Endothelial cell (in vitro differentiated cells): Measurements from ENCODE around the gene CCT7. TPM values are rescaled to one million over a fixed set of nuclear protein-coding genes. Genes with fewer than 3 reads are reported as not detected.
A peak's percentile ranks its signal among the peaks of the same experiment; 100 is the strongest.

Source experiments
- DNase-seq: peaks from one replicate; pipeline ENCODE4 v3.0.0; 2021; ENCODE audit warnings: low spot score
- H3K27ac Mint-ChIP-seq: one replicate; pipeline ENCODE4 v1.8.0; 2021; ENCODE audit warnings: mixed read lengths, inconsistent platforms; ENCODE audit not compliant: unreplicated experiment
- H3K27me3 Mint-ChIP-seq: one replicate; pipeline ENCODE4 v1.8.0; 2021; ENCODE audit warnings: mild to moderate bottlenecking, moderate library complexity, mixed read lengths, inconsistent platforms; ENCODE audit not compliant: unreplicated experiment
- H3K36me3 Mint-ChIP-seq: one replicate; pipeline ENCODE4 v1.8.0; 2021; ENCODE audit warnings: mild to moderate bottlenecking, low read depth, mixed read lengths, inconsistent platforms; ENCODE audit not compliant: unreplicated experiment
- H3K4me1 Mint-ChIP-seq: one replicate; pipeline ENCODE4 v1.8.0; 2021; ENCODE audit warnings: mild to moderate bottlenecking, mixed read lengths, inconsistent platforms; ENCODE audit not compliant: unreplicated experiment
- H3K4me3 Mint-ChIP-seq: one replicate; pipeline ENCODE4 v1.8.0; 2021; ENCODE audit warnings: mild to moderate bottlenecking, mixed read lengths, inconsistent platforms; ENCODE audit not compliant: unreplicated experiment
- H3K9me3 Mint-ChIP-seq: one replicate; pipeline ENCODE4 v1.8.0; 2021; ENCODE audit warnings: mixed read lengths, inconsistent platforms; ENCODE audit not compliant: unreplicated experiment
- total RNA-seq: library from RNA; stranded (reverse); fragmentation: NEBNext Ultra II Directional; extraction: Animal tissue kit (Norgen Biotek cat#: 25700); gene quantifications from one replicate; pipeline ENCODE4 v1.2.1, GENCODE V29; 2021; ENCODE audit not compliant: unreplicated experiment
- TF ChIP-seq, protein P1 (sequence below): fragments of 200-600 bp; sonication (generic); IDR thresholded peaks from one replicate; pipeline ENCODE4 v1.5.0; 2021; ENCODE audit warnings: antibody characterized with exemption; ENCODE audit not compliant: unreplicated experiment

CCT7 gene
- total RNA-seq, 1 donor from 2014 or later: 183 TPM

DNA sequence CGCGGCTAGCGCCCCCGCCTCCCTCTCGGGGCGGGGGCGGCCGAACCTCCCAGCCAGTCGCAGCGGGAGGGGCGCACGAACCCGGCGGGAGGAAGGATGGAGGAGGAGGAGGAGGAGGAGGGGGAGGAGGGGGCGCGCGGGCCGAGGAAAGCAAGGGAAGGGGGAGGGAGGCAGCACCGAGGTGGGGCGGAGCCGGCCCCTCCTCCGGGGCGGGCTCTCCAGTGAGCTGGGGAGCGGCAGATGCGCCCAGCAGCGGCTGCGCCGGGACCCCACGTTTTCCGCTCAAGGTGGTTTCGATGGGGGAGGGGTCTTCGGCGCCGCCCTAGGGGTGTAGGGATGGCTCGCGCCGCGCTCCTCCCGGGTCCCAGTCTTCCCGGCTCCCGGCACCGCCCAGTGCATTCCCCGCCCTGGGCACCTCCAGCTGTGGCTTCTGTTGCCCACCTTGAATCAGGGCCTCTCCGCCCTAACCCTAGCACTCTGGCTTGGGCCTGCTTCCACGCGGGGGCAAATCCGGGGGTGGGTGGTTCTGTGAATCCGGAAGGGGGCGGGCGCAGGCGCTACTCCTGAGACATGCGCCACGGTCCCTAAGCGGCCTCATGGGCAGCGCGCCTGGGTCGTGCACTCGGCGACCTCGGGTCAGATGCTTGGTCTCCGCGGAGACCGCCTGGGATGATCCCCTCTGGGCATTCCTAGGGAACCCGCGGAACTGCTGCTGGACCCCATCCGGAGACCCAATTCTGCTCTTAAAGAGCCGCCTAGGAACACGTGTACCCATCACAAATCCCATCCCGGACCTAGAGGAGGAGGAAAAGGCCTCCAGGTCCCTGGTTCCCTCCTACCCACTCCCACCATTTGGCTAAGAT, 50.4 kb downstream of the CCT7 start, which contains the start of gene FBXO41:
Gene FBXO41, minus strand, starts transcription at position 183 of the 863 bp plus-strand sequence. CDS start 14,848 bp downstream, outside the sequence.
- Mint-ChIP-seq H3K27ac (no peak within 1 kb of the TSS), H3K36me3 (no peaks in the 10 kb centered on the region), H3K4me1 (no peaks in the 10 kb centered on the region), H3K9me3 (no peaks in the 10 kb centered on the region), H3K4me3 (peak within 1 kb of the TSS; percentile 84), H3K27me3 (peaks cover 15% of the 10 kb centered on the region)
- peak; percentile 26 for DNase-seq
- TF ChIP-seq, protein P1, sequence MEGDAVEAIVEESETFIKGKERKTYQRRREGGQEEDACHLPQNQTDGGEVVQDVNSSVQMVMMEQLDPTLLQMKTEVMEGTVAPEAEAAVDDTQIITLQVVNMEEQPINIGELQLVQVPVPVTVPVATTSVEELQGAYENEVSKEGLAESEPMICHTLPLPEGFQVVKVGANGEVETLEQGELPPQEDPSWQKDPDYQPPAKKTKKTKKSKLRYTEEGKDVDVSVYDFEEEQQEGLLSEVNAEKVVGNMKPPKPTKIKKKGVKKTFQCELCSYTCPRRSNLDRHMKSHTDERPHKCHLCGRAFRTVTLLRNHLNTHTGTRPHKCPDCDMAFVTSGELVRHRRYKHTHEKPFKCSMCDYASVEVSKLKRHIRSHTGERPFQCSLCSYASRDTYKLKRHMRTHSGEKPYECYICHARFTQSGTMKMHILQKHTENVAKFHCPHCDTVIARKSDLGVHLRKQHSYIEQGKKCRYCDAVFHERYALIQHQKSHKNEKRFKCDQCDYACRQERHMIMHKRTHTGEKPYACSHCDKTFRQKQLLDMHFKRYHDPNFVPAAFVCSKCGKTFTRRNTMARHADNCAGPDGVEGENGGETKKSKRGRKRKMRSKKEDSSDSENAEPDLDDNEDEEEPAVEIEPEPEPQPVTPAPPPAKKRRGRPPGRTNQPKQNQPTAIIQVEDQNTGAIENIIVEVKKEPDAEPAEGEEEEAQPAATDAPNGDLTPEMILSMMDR: no peak

DNA sequence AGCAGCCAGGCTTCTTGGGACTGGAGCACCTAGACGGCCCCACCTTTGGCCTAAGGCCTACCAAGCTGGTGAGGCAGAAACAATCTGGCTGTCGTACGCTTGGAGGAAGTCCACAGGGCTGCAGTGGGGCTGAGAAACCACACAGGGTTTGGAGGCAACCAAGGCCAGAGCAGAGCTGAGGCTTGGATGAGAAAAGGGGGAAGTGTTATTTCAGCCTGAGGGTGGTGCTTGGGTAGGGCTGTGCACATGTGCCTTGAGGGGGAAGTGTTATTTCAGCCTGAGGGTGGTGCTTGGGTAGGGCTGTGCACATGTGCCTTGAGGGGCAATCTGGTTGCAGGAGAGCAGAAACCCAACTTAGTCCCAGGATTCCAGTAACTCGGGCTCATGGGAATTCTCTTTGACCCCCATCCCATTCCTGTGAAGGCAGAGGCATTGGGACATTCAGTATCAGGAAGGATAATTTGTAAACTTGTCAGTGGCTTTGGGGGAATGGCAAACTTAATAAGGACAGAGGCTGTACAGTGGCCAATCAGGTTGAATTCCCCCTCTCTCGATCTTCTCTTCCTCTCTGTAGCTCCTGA, 51.1 kb downstream of the CCT7 start:
- Mint-ChIP-seq H3K9me3 (no peaks in the 10 kb centered on the region), H3K4me3 (peak overlapping the region; percentile 64), H3K27me3 (peaks cover 15% of the 10 kb centered on the region), H3K36me3 (peaks cover under 1% of the 10 kb centered on the region), H3K27ac (no peak overlapping the region), H3K4me1 (no peaks in the 10 kb centered on the region)
- no peak for DNase-seq
- TF ChIP-seq, protein P1: no peak

GRCh38 chr2:73286134-73286655, 52.1 kb downstream of the CCT7 start:
- Mint-ChIP-seq H3K9me3 (no peaks in the 10 kb centered on the region), H3K4me3 (no peak overlapping the region), H3K4me1 (no peaks in the 10 kb centered on the region), H3K27me3 (peaks cover 25% of the 10 kb centered on the region), H3K36me3 (peaks cover 6% of the 10 kb centered on the region), H3K27ac (no peak overlapping the region)
- TF ChIP-seq, protein P1: no peak
- no peak for DNase-seq

DNA sequence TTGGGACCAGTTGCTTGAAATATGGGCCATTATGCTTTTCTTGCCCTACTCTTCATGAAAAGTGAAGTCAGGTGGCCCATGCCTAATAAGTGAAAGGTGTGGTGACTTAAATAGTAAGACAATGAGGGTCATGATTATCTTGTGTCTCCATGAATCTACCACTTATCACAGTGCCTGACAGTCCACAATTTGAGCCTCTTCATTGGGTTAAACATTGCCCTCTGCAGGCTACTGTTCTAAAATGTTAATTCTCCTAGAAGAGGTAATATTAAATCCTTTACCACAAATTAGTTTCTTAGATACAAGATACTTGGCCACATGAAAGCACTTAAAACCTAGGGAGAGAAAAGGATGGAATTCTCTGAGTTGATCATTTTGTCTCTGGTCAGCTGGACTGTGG, 55.2 kb downstream of the CCT7 start:
- Mint-ChIP-seq H3K36me3 (peaks cover 6% of the 10 kb centered on the region), H3K9me3 (no peaks in the 10 kb centered on the region), H3K27me3 (peaks cover 23% of the 10 kb centered on the region), H3K4me1 (no peaks in the 10 kb centered on the region), H3K4me3 (no peak overlapping the region), H3K27ac (no peak overlapping the region)
- TF ChIP-seq, protein P1: no peak
- DNase-seq: no peak
